DOHH2 (cell line): ENCODE data around the gene SLA2.

Source experiments
- H3F3A ChIP-seq: fragments of 200-600 bp; sonication (generic), shearing (Covaris generic); 2 replicates; pipeline ENCODE4 v1.6.0; 2016; ENCODE audit warnings: antibody characterized with exemption, mild to moderate bottlenecking; ENCODE audit not compliant: control insufficient read depth, insufficient read depth
- H3K27ac ChIP-seq: fragments of 200-600 bp; sonication (generic); 2 replicates; pipeline ENCODE4 v1.5.1; 2014; ENCODE audit warnings: low read depth, mild to moderate bottlenecking, low read length, moderate library complexity
- H3K27me3 ChIP-seq: fragments of 200-600 bp; sonication (generic); 2 replicates; pipeline ENCODE4 v1.6.1; 2014; ENCODE audit warnings: mild to moderate bottlenecking, low read length, mixed read lengths; ENCODE audit not compliant: control insufficient read depth
- H3K36me3 ChIP-seq: fragments of 200-600 bp; sonication (generic); 2 replicates; pipeline ENCODE4 v1.6.1; 2014; ENCODE audit warnings: mild to moderate bottlenecking, low read length, moderate library complexity, mixed read lengths; ENCODE audit not compliant: control insufficient read depth
- H3K4me1 ChIP-seq: fragments of 200-600 bp; sonication (generic); 2 replicates; pipeline ENCODE4 v1.6.1; 2014; ENCODE audit warnings: mild to moderate bottlenecking, low read length, mixed read lengths; ENCODE audit not compliant: control insufficient read depth
- H3K4me2 ChIP-seq: fragments of 200-600 bp; sonication (generic); 2 replicates; pipeline ENCODE4 v1.6.0; 2014; ENCODE audit warnings: mild to moderate bottlenecking, low read length, moderate library complexity
- H3K4me3 ChIP-seq: fragments of 200-600 bp; sonication (generic); 2 replicates; pipeline ENCODE4 v1.5.1; 2014; ENCODE audit warnings: mild to moderate bottlenecking, low read length, mixed read lengths
- H3K79me2 ChIP-seq: fragments of 200-600 bp; sonication (generic); 2 replicates; pipeline ENCODE4 v1.6.1; 2014; ENCODE audit warnings: mild to moderate bottlenecking, low read length, mixed read lengths; ENCODE audit not compliant: control insufficient read depth
- H3K9me2 ChIP-seq: fragments of 200-600 bp; sonication (generic); replicated peaks from 2 replicates; pipeline ENCODE4 v1.6.1; 2014; ENCODE audit warnings: mild to moderate bottlenecking, low read length, mixed read lengths; ENCODE audit not compliant: control insufficient read depth
- H3K9me3 ChIP-seq: fragments of 200-600 bp; sonication (generic); 2 replicates; pipeline ENCODE4 v1.6.1; 2014; ENCODE audit warnings: antibody characterized with exemption, low read length, mixed read lengths; ENCODE audit not compliant: control insufficient read depth, insufficient read depth
- H4K20me1 ChIP-seq: fragments of 200-600 bp; sonication (generic); 2 replicates; pipeline ENCODE4 v1.6.0; 2014; ENCODE audit warnings: low read depth, mild to moderate bottlenecking, antibody characterized with exemption, low read length, moderate library complexity; ENCODE audit not compliant: control insufficient read depth, insufficient read depth
- CTCF ChIP-seq: fragments of 200-600 bp; sonication (generic); IDR thresholded peaks from one replicate; pipeline ENCODE4 v1.5.1; 2014; ENCODE audit warnings: antibody characterized with exemption, mild to moderate bottlenecking, low read depth, low read length; ENCODE audit not compliant: poor library complexity, severe bottlenecking
- EZH2phosphoT487 ChIP-seq: fragments of 200-600 bp; sonication (generic); IDR thresholded peaks from 2 replicates; pipeline ENCODE4 v1.6.1; 2017; ENCODE audit warnings: borderline replicate concordance, mild to moderate bottlenecking, antibody characterized with exemption, low read length, moderate library complexity, mixed read lengths

Gene SLA2

GRCh38 chr20:36653456-36653855 lies 7.5 kb upstream of the SLA2 start:
- H4K20me1 ChIP-seq: no peaks in the 10 kb centered on the region
- H3K9me2 ChIP-seq: no peaks in the 10 kb centered on the region
- H3K27ac ChIP-seq: no peak overlapping the region
- TF ChIP-seq EZH2phosphoT487: no peak
- TF ChIP-seq CTCF: no peak
- no peaks in the 10 kb centered on the region for H3K27me3 ChIP-seq
- H3K4me1 ChIP-seq: no peaks in the 10 kb centered on the region
- H3K9me3 ChIP-seq: no peaks in the 10 kb centered on the region
- H3K36me3 ChIP-seq: no peaks in the 10 kb centered on the region
- H3K4me3 ChIP-seq: no peak overlapping the region
- H3K79me2 ChIP-seq: no peaks in the 10 kb centered on the region
- no peak overlapping the region for H3K4me2 ChIP-seq
- H3F3A ChIP-seq: no peaks in the 10 kb centered on the region

- no peak overlapping the region for H3K27ac ChIP-seq
- no peaks in the 10 kb centered on the region for H3K27me3 ChIP-seq
- H3K4me2 ChIP-seq: no peak overlapping the region
These were observed 1.5 kb upstream of the SLA2 start for GRCh38 chr20:36647196-36648121.

GRCh38 chr20:36646678-36647077 lies 682 bp upstream of the SLA2 start:
- Histone ChIP-seq H3K79me2 (no peaks in the 10 kb centered on the region), H4K20me1 (no peaks in the 10 kb centered on the region), H3K4me3 (no peak overlapping the region), H3K4me2 (no peak overlapping the region), H3K9me3 (no peaks in the 10 kb centered on the region), H3F3A (no peaks in the 10 kb centered on the region), H3K9me2 (no peaks in the 10 kb centered on the region), H3K27me3 (no peaks in the 10 kb centered on the region), H3K36me3 (no peaks in the 10 kb centered on the region), H3K27ac (no peak overlapping the region), H3K4me1 (peaks cover 12% of the 10 kb centered on the region)
- TF ChIP-seq CTCF (no peak), EZH2phosphoT487 (no peak)

More at GRCh38 chr20:36647196-36648121, 1.5 kb upstream of the SLA2 start:
- no peaks in the 10 kb centered on the region for H3F3A ChIP-seq
- no peaks in the 10 kb centered on the region for H3K9me2 ChIP-seq
- H3K9me3 ChIP-seq: no peaks in the 10 kb centered on the region
- peaks cover 12% of the 10 kb centered on the region for H3K4me1 ChIP-seq
- H4K20me1 ChIP-seq: no peaks in the 10 kb centered on the region
- H3K36me3 ChIP-seq: no peaks in the 10 kb centered on the region
- TF ChIP-seq EZH2phosphoT487: no peak
- no peak for TF ChIP-seq CTCF
- H3K79me2 ChIP-seq: no peaks in the 10 kb centered on the region
- H3K4me3 ChIP-seq: no peak overlapping the region
